T-helper 2 cell (primary cell): ENCODE measurements around the gene AQP10.
A peak's percentile ranks its signal among the peaks of the same experiment; 100 is the strongest.
"Not testable (repeated sequence)": the region's sequence is repeated elsewhere in the genome, so short reads cannot be mapped to it uniquely, and the experiment has no call there.

Experiments used
- DNase-seq, 5 experiments: peaks; one replicate each; pipeline versions ENCODE4 v3.0.0 to v3.0.0-alpha.2; 2012 to 2022
- total RNA-seq, 2 donors: gene quantifications; one replicate each; lab custom pipeline; 2026; lab: John Stamatoyannopoulos, UW

AQP10 gene, protein sequence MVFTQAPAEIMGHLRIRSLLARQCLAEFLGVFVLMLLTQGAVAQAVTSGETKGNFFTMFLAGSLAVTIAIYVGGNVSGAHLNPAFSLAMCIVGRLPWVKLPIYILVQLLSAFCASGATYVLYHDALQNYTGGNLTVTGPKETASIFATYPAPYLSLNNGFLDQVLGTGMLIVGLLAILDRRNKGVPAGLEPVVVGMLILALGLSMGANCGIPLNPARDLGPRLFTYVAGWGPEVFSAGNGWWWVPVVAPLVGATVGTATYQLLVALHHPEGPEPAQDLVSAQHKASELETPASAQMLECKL
- total RNA-seq, result 0 reads per million in 2 donors

DNA sequence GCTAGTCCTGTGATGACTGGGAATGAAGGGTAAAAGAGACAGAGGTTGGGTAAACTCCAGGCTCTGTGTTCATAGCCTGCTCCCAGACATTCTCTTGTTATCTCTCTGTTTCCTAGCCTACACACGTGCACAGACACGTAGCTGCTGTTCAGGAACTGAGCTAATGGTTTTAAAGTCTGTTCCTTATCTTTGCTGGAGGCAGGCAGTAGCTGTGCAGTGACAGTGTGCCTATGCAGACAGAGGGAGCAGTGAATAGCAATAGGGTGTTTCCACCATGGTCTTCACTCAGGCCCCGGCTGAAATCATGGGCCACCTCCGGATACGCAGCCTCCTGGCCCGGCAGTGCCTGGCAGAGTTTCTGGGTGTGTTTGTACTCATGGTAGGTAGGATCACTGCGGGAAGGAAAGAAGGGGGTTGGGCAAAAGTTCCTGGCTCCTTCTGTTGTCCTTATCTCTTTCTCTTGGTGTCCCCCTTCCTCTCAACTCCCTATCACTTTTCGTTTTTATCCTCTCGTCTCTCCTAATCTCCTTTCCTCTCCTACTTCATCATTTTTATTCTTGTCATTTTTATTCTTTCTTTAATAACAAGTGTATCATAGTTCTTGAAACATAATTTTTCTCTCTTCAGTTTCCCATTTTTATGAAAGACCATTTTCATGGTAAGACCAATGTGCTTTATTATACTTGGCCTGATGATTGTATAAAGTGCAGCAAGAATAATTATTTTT, at the start of gene AQP10:
Gene AQP10, plus strand, starts transcription at position 212 of the 727 bp plus-strand sequence. Its CDS starts 63 bp downstream, at position 275.
- DNase-seq, result no peak

DNA sequence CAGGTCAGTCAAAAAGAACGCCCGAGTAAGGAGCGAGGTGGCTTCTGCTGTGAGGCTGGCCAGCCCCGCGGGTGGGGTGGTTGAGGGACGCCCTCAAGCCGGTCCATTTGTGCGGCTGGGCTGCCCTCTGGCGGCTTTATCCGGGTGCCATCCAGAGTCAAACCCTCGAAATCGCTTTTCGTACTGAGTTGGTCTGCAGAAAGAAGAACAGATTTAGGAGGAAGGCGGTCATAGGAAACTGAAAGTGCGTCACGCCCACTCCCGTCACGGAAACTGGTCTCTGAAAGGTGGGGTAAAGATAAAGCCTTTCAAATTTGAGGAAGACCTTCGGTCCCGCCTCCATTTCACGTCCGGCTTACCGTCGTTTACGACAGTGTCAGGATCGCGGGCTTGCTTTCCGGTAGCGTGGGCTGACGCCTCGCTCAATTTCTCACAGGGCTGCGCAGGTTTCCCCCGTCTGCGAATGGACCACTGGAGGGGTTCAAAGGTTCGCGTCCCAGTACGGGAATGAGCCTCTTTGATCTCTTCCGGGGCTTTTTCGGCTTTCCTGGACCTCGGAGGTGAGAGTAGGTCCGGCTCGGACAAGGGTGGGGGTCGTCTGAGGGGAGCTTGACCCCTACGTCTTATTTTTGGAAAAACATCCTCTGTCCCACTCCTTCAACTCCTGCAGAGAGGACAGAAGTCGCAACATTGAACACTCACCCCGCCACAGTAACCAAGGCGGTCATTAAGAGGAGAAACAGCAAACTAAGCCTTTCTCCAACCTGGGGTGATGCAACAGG, 48.5 kb upstream of the AQP10 start, which contains the start of gene HAX1:
Gene HAX1, plus strand, starts transcription at position 413 of the 782 bp plus-strand sequence. Its CDS starts 95 bp downstream, at position 508.
- DNase-seq, result peak; percentile 82 to 100 (median 95)

DNA sequence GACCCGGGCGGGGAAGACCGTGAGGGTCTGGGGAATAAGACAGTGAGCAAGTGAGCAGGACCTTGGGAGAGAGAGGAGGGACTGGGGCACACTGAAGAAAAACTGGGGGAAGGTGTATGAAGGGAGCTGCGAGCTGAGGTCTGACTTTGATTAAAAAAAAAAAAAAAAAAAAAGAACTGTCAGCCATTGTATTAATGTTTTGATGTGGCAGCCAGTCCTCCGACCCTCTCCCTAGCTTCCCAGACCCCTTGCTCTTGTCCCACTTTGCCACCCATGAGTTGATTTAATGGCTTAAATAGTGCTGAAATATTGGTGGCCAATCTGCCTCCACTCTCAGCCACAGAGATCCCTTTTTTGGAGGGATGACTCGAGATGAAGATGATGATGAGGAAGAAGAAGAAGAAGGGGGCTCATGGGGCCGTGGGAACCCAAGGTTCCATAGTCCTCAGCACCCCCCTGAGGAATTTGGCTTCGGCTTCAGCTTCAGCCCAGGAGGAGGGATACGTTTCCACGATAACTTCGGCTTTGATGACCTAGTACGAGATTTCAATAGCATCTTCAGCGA, 47.8 kb upstream of the AQP10 start:
- DNase-seq, result no peak

DNA sequence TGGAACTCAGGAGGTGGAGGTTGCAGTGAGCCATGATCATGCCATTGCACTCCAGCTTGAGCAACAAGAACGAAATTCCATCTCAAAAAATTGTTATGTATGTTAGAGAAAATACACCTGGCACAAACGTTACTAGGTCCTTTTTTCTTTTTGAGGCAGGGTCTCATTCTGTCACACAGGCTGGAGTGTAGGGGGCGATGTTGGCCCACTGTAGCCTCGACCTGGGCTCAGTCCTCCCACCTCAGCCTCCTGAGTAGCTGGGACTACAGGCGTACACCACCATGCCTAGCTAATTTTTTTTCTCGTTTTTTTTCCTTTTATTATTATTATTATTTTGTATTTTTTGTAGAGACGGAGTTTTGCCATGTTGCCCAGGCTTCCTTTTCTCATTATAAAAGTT, 44.1 kb upstream of the AQP10 start:
- DNase-seq, result peak in 2 of 5 experiments; percentile 17 to 54

DNA sequence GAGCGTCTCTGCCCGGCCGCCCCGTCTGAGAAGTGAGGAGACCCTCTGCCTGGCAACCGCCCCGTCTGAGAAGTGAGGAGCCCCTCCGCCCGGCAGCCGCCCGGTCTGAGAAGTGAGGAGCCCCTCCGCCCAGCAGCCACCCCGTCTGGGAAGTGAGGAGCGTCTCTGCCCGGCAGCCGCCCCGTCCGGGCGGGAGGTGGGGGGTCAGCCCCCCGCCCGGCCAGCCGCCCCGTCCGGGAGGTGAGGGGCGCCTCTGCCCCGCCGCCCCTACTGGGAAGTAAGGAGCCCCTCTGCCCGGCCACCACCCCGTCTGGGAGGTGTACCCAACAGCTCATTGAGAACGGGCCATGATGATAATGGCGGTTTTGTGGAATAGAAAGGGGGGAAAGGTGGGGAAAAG, 33.3 kb upstream of the AQP10 start:
- not testable (repeated sequence) for DNase-seq

DNA sequence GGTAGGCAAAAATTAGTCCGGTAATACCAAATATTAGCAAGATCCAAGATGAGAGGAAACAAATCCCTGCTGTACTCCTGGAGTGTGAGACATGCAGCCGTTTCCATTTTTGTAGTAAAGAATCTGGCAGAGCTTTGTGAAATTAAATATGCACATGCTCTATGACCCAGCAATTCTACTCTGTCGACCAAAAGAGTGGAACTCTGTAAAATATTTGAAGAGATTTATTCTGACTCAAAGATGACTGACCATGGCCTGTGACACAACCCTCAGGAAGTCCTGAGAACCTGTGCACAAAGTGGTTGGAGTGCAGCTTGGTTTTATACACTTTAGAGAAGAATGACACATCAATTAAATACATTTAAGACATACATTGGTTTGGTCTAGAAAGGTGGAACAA, 32.2 kb upstream of the AQP10 start:
- no peak for DNase-seq

DNA sequence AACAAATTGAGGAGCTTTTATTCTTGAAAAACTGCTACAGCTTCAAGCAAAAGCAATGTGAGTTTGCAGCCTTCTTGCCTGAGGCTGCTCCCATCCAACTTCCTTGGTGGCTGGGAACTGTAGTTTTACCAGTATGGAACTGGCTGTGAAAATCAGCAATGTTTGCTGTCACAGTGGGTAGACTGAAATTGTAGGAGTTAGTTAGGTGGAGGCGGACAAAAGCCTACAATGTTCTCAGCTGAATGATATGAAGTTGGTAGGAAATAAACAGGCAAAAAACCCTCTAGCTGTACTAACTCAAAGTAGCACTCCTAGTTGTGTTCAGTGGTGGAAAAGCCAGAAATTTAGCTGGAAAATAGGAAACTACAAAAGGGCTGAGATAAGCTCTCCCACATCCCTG, 30.0 kb upstream of the AQP10 start:
- DNase-seq, result no peak

DNA sequence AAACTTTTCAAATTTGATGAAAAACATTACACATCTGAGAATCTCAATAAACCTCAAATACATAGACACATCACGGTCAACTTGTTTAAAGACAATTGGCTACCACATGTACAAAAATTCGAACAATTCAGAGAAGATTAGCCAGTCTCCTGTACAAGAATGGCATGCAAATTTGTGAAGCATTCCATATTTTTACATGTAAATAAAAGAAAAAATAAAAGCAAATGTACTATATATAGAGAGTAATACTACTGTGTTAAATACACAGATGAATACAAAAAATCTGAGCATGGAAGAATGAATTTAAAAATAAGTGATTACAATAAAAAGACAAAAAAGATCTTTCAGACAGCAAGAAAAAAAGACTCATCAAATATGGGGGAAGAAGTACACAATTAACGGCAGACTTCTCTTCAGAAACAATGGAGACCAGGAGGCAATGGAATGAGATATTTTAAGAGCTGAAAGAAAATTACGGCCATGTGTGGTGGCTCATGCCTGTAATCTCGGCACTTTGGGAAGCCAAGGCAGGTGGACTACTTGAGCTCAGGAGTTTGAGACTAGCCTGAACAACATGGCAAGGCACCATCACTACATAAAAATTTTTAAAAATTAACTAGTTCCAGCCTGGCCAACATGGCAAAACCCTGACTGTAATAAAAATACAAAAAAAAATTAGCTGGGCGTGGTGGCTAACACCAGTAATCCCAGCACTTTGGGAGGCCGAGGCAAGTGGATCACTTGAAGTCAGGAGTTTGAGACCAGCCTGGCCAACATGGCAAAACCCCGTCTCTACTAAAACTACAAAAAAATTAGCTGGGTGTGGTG, 25.3 kb upstream of the AQP10 start:
- DNase-seq, result no peak

DNA sequence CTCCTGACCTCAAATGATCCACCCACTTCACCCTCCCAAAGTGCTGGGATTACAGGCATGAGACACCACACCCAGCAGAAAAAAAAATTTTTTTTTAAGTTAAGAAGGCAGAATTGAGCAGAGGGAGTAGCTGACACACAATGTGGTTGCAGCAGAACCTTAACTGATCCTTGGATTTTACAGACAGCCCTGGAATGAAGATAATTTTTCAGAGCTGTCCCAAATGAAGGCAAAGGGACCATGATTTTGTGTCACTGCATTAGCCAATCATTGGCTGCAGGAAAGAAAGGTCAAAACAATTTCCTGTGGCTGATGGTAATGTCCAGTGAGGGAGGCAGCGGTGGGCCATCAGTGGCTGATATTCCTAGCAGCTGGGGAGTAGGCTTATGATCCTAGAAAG, 19.3 kb upstream of the AQP10 start:
- no peak for DNase-seq

DNA sequence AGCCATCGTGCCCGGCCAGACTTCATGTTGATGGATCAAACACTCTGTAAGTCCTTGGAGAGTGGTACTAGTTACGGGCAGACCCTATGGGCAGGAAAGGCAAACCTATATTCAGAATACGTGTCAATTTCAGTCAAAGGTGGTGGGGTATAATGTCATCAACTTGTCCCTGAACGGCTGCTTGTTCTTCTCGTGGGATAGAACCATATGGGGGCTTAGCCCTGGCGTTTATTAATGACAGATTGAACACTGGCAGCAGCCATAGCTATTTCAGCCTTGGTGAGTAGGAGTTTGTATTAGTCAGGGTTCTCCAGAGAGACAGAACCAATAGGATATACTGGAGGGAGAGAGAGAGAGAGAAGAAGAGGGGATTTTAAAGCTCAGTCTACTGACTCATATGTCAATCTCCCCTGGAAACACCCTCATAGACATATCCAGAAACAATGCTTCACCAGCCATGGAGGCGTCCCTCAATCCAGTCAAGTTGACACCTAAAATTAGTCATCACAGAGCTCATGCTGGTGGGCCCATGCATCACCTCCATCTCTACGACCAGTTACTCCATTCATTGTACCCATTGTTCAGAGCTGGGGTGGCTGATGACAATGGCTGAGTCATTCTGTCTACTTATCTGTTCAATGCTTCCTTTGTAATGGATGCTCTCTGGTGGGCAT, 16.1 kb upstream of the AQP10 start:
- DNase-seq, result peak in 2 of 5 experiments; percentile 38 to 44

DNA sequence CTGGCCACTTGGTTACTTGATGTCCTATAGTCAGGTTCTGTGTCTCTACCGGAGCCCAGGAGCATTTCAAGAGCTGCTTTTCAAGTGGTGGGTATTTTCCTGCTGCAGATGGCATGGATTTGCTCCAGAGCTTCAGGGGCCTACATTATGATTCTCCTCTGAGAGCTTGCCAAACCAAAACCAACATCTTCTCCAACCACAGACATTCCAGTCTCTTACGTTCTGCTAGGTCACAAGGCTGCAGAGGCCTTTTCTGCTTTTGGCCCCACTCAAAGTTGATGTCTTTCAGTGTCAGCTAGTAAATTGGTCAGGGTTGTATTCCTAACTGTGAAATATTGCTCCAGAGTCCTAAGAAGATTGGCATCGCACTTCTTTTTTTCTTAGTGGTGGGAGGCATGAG, 14.7 kb upstream of the AQP10 start:
- no peak for DNase-seq

DNA sequence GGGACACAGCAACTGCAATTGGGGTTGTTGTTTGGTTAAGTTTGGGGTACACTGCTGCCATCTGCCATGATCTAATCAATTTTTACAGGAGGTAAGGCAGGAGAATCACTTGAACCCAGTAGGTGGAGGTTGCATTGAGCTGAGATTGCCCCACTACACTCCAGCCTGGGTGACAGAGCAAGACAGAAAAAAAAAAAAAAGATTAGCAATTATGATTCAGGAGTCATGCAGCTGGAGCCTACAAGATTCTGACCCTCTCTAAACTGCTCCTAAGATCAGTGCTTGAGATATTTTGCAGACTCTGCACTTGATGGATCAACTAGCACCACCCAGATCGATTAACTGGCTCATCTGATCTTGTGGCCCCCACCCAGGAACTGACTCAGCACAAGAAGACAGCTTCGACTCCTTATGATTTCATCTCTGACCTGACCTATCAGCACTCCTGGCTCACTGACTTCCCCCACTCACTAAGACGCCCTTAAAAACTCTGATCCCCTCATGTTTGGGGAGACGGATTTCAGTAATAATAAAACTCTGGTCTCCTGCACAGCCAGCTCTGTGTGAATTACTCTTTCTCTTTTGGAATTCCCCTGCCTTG, 13.1 kb upstream of the AQP10 start:
- peak in 1 of 5 experiments; percentile 64 for DNase-seq

DNA sequence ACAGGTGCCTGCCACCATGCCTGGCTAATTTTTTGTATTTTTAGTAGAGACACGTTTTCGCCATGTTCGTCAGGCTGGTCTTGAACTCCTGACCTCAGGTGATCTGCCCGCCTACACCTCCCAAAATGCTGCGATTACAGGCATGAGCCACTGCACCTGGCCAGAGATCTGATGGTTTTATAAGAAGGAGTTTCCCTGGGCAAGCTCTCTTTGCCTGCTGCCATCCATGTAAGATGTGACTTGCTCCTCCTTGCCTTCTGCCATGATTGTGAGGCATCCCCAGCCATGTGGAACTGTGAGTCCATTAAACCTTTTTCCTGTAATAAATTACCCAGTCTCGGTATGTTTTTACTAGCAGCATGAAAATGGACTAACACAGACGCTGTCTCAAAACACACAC, 11.8 kb upstream of the AQP10 start:
- not testable (repeated sequence) for DNase-seq

DNA sequence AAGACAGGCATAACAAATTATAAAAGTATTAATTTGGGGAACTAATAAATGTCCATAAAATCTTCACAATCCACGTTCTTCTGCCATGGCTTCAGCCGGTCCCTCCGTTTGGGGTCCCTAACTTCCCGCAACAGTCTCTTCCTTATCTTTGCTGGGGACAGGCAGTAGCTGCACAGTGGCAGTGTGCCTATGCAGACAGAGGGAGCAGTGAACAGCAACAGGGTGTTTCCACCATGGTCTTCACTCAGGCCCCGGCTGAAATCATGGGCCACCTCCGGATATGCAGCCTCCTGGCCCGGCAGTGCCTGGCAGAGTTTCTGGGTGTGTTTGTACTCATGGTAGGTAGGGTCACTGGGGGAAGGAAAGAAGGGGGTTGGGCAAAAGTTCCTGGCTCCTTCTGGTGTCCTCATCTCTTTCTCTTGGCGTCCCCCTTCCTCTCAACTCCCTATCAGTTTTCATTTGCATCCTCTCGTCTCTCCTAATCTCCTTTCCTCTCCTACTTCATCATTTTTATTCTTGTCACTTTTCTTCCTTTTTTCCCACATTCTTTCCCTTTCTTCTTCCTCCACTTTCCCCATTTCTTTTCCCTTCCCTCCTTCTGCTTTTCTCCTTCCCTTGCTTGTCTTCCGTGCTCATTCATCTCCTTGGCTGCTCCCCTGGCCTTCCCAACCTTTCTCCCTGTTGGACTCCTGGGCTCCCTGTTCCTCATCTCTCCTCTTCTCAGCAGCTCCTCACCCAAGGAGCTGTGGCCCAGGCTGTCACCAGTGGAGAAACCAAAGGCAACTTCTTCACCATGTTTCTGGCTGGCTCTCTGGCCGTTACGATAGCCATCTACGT, 8.4 kb upstream of the AQP10 start:
- DNase-seq, result not testable (repeated sequence)

DNA sequence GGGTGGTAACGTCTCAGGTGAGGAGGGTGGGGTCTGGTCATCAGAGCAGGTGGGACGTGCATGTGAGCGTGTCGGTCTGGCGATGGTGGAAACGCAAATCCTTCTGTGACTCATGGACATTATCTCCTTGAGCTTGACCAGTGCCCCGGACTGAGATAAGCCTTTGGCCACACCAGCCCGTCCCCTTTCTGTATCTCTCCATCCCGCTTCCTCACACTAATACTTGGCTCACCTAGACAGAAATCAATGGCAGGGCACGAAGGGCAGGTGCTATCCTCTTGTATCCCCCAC, 7.9 kb upstream of the AQP10 start:
- no peak for DNase-seq

DNA sequence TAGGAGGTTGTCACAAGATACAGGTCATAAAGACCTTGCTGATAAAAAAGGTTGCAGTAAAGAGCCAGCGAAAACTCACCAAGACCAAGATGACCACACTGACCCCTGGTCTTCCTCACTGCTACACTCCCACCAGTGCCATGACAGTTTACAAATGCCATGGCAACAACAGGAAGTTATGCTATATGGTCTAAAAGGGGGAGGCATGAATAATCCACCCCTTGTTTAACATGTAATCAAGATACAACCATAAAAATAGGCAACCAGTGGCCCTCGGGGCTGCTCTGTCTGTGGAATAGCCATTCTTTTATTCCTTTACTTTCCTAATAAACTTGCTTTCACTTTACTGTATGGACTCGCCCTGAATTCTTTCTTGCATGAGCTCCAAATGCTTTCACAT, 6.7 kb upstream of the AQP10 start:
- not testable (repeated sequence) for DNase-seq

DNA sequence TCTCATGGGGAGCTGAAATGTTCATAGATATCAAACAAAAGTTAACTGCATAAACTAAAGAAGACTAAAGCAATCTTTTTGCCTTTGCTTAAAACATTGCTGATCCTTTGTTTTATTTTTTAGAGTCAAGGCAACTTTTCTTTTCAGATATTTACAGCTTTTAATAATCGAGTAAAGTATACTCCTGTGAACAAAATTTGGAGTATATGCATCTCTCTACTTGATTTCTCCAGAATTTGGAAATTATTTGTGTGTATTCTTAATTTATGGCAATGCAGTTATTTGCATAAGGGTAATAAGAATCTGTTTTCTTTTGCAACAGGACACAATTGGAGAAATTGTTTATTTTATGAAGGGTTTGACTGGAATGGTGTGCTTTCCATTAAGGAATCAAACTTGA, 4.2 kb upstream of the AQP10 start:
- DNase-seq, result no peak

DNA sequence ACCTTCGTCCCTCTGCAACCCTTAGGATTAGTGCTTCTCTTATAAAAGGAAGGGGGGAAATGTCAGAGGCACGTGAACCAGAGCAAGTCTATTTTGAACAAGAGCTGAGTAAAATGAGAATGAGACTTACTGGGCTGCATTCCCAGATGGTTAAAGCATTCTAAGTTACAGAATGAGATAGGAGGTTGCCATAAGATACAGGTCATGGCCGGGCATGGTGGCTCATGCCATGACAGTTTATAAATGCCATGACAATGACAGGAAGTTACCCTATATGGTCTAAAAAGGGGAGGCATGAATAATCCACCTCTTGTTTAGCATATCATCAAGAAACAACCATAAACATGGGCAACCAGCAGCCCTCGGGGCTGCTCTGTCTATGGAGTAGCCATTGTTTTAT, 2.5 kb upstream of the AQP10 start:
- DNase-seq, result no peak

DNA sequence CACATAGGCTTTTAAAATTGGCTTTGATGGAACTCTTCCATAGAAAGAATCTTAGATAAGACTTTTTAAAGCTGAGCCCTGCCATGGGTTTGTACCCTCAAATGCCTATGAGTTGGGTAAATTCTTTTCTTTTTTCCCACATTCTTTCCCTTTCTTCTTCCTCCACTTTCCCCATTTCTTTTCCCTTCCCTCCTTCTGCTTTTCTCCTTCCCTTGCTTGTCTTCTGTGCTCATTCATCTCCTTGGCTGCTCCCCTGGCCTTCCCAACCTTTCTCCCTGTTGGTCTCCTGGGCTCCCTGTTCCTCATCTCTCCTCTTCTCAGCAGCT, 679 bp downstream of the AQP10 start:
- DNase-seq, result not testable (repeated sequence)

DNA sequence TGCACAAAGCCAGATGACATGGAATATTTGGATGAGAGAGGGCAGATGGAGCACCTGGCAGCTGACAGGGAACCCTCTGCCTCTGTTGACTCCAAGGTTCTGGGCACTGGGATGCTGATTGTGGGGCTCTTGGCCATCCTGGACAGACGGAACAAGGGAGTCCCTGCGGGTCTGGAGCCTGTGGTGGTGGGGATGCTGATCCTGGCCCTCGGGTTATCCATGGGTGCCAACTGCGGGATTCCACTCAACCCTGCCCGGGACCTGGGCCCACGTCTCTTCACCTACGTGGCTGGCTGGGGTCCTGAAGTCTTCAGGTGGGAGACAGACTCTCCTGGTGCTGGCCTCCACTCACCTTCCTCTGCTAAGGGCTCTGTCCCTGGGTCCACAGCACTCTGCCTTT, 2.6 kb downstream of the AQP10 start:
- no peak for DNase-seq
